ENCODE data around the gene BCAM. TPM values are rescaled to one million over a fixed set of nuclear protein-coding genes. Genes with fewer than 3 reads are reported as not detected.

Gene BCAM
- total and polyA plus RNA-seq, 2 donors (not counting 3 experiments of a cell fraction or from before 2014, with no cell fraction given), result 23.9 to 28.5 TPM

GRCh38 chr19:44788971-44789370 lies 19.9 kb upstream of the BCAM start:
- Histone ChIP-seq H3K9ac (replicated peaks; ENCODE audit: extremely low read depth, insufficient read depth, low read length) (no peak overlapping the region), H3K79me2 (ENCODE audit: control insufficient read depth, insufficient read depth, low read length) (no peaks in the 10 kb centered on the region), H3K27me3 (ENCODE audit: control insufficient read depth in 2 of 2, insufficient read depth in 2 of 2, low read length in 2 of 2) (no peaks in the 10 kb centered on the region), H3K4me3 (replicated peaks in 1 of 3; ENCODE audit: insufficient read depth in 1 of 3, low read depth in 1 of 3, low read length in 3 of 3) (no peak overlapping the region), H2AFZ (ENCODE audit: low read depth, low read length) (no peak overlapping the region), H3K27ac (ENCODE audit: insufficient read depth, low read depth, low read length) (no peak overlapping the region), H4K20me1 (replicated peaks; ENCODE audit: control insufficient read depth, extremely low read depth, insufficient read depth, low read length) (no peaks in the 10 kb centered on the region), H3K9me1 (replicated peaks; ENCODE audit: control insufficient read depth, extremely low read depth, insufficient read depth, low read length) (no peaks in the 10 kb centered on the region), H3K4me1 (ENCODE audit: control insufficient read depth, extremely low read depth, insufficient read depth, low read length) (no peaks in the 10 kb centered on the region), H3K9me3 (replicated peaks; ENCODE audit: control insufficient read depth, insufficient read depth, low read length) (no peaks in the 10 kb centered on the region), H3K36me3 (ENCODE audit: control insufficient read depth in 2 of 2, extremely low read depth in 1 of 2, insufficient read depth in 2 of 2, low read length in 2 of 2) (no peaks in the 10 kb centered on the region), H3K4me2 (ENCODE audit: insufficient read depth, low read length) (no peak overlapping the region)
- TF ChIP-seq CTCF (IDR thresholded peaks at IDR 0.05; ENCODE audit: extremely low read depth in 1 of 2, insufficient read depth in 1 of 2, low read depth in 1 of 2, low read length in 2 of 2), result no peak
- TF ChIP-seq POLR2AphosphoS5 (IDR thresholded peaks at IDR 0.05; ENCODE audit: insufficient read depth, low read depth, low read length), result no peak
- no peak for TF ChIP-seq GATA2 (IDR thresholded peaks at IDR 0.05; ENCODE audit: insufficient read depth, insufficient read length, low read depth, low read length)
- TF ChIP-seq EZH2 (IDR thresholded peaks at IDR 0.05; ENCODE audit: borderline replicate concordance, low read depth, low read length, severe bottlenecking), result no peak
- CTCF ChIA-PET, result interaction anchor here (1.1 to 1.6 kb wide), 2 partner anchors 55 to 218 kb away, joined by 3 to 5 read pairs; no protein-coding TSS in a partner anchor
- FAIRE-seq (no peak), DNase-seq (ENCODE audit: low read depth, low spot score) (no peak)
- POLR2A ChIA-PET, result no interaction called here
- intact Hi-C loops (cut with micrococcal nuclease) (no loop called here), dilution Hi-C loops (cut with MboI; ENCODE audit: extremely low pct_ligation_motif_present, low sequenced_read_pairs) (no loop called here)
- no TSS peak for BruUV-seq (replicated peaks)

- DNase-seq (ENCODE audit: low read depth, low spot score) (no peak), FAIRE-seq (no peak)
- Histone ChIP-seq H3K9ac (replicated peaks; ENCODE audit: extremely low read depth, insufficient read depth, low read length) (no peak overlapping the region), H2AFZ (ENCODE audit: low read depth, low read length) (no peak overlapping the region), H3K9me3 (replicated peaks; ENCODE audit: control insufficient read depth, insufficient read depth, low read length) (no peaks in the 10 kb centered on the region), H3K9me1 (replicated peaks; ENCODE audit: control insufficient read depth, extremely low read depth, insufficient read depth, low read length) (no peaks in the 10 kb centered on the region), H4K20me1 (replicated peaks; ENCODE audit: control insufficient read depth, extremely low read depth, insufficient read depth, low read length) (no peaks in the 10 kb centered on the region), H3K4me1 (ENCODE audit: control insufficient read depth, extremely low read depth, insufficient read depth, low read length) (no peaks in the 10 kb centered on the region), H3K4me2 (ENCODE audit: insufficient read depth, low read length) (no peak overlapping the region), H3K27ac (ENCODE audit: insufficient read depth, low read depth, low read length) (no peak overlapping the region), H3K79me2 (ENCODE audit: control insufficient read depth, insufficient read depth, low read length) (no peaks in the 10 kb centered on the region), H3K4me3 (replicated peaks in 1 of 3; ENCODE audit: insufficient read depth in 1 of 3, low read depth in 1 of 3, low read length in 3 of 3) (no peak overlapping the region), H3K36me3 (ENCODE audit: control insufficient read depth in 2 of 2, extremely low read depth in 1 of 2, insufficient read depth in 2 of 2, low read length in 2 of 2) (no peaks in the 10 kb centered on the region), H3K27me3 (ENCODE audit: control insufficient read depth in 2 of 2, insufficient read depth in 2 of 2, low read length in 2 of 2) (no peaks in the 10 kb centered on the region)
- ChIA-PET POLR2A (no interaction called here), CTCF (interaction anchor here (1.1 to 1.6 kb wide), 2 partner anchors 54 to 219 kb away, joined by 3 to 5 read pairs; no protein-coding TSS in a partner anchor)
- dilution Hi-C loops (cut with MboI; ENCODE audit: extremely low pct_ligation_motif_present, low sequenced_read_pairs) (no loop called here), intact Hi-C loops (cut with micrococcal nuclease) (no loop called here)
- no TSS peak for BruUV-seq (replicated peaks)
- TF ChIP-seq EZH2 (IDR thresholded peaks at IDR 0.05; ENCODE audit: borderline replicate concordance, low read depth, low read length, severe bottlenecking) (no peak), MYC (IDR thresholded peaks at IDR 0.05; ENCODE audit: low read depth, low read length) (no peak), POLR2A (IDR thresholded peaks at IDR 0.05; ENCODE audit: low read depth, low read length) (no peak)
Measured at GRCh38 chr19:44789943-44790483, 18.9 kb upstream of the BCAM start.

All from endothelial cell of umbilical vein (primary cell).